ENCODE data around the gene GRB7. TPM values are rescaled to one million over a fixed set of nuclear protein-coding genes. Genes with fewer than 3 reads are reported as not detected.

Gene GRB7
- total RNA-seq, 1 experiment from 2014 or later = 98.6 TPM

DNA sequence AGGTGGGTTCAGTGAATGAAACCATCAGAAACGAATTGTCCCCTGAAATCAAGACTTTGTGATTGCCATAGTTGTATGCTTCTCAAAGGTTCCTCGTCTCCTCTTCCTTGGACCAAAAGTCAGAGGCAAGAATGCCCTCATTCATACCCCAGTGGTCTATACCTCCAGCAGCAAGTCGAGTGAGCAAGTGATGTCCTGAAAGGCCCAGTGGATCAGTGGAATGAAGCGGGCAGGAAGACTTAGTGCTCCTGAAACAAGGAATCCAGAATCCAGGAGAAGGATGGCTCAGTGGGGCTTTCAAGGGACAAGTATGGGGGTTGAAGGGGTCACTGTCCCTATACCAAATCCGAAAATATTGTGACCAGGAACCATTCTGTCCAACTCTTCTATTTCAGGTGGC lies 43.1 kb upstream of the GRB7 start:
- Mint-ChIP-seq H3K4me1 (ENCODE audit: low read depth, unreplicated experiment) (peaks cover 32% of the 10 kb centered on the region), H3K36me3 (ENCODE audit: insufficient read depth, unreplicated experiment) (peaks cover 11% of the 10 kb centered on the region), H3K27me3 (ENCODE audit: insufficient read depth, unreplicated experiment) (no peaks in the 10 kb centered on the region), H3K4me3 (ENCODE audit: unreplicated experiment) (peak overlapping the region; percentile 37), H3K9me3 (ENCODE audit: unreplicated experiment) (no peaks in the 10 kb centered on the region), H3K27ac (ENCODE audit: unreplicated experiment) (peak overlapping the region; percentile 75)
- CTCF ChIA-PET = interaction anchor here (0.6 to 2.2 kb wide), 7 partner anchors 23 to 258 kb away, joined by 3 to 15 read pairs (median 5); partner anchors contain the start of gene MIEN1
- H3K9me3 ChIP-seq = no peaks in the 10 kb centered on the region
- peaks cover 38% of the 10 kb centered on the region for H3K4me1 ChIP-seq
- DNase-seq = no peak
- intact Hi-C loops (cut with micrococcal nuclease; ENCODE audit: unreplicated experiment) = no loop called here
- BruUV-seq (replicated peaks) = no TSS peak
- H3K27me3 ChIP-seq (replicated peaks; ENCODE audit: control insufficient read depth, insufficient read depth, low read length) = no peaks in the 10 kb centered on the region
- TF ChIP-seq, protein P1, sequence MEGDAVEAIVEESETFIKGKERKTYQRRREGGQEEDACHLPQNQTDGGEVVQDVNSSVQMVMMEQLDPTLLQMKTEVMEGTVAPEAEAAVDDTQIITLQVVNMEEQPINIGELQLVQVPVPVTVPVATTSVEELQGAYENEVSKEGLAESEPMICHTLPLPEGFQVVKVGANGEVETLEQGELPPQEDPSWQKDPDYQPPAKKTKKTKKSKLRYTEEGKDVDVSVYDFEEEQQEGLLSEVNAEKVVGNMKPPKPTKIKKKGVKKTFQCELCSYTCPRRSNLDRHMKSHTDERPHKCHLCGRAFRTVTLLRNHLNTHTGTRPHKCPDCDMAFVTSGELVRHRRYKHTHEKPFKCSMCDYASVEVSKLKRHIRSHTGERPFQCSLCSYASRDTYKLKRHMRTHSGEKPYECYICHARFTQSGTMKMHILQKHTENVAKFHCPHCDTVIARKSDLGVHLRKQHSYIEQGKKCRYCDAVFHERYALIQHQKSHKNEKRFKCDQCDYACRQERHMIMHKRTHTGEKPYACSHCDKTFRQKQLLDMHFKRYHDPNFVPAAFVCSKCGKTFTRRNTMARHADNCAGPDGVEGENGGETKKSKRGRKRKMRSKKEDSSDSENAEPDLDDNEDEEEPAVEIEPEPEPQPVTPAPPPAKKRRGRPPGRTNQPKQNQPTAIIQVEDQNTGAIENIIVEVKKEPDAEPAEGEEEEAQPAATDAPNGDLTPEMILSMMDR (IDR thresholded peaks at IDR 0.05; ENCODE audit: insufficient read depth in 1 of 2, low read depth in 1 of 2, low read length in 1 of 2, severe bottlenecking in 1 of 2, unreplicated experiment in 1 of 2) = no peak
- H3K36me3 ChIP-seq (ENCODE audit: control insufficient read depth, insufficient read depth, low read length) = no peaks in the 10 kb centered on the region
- POLR2A ChIA-PET = interaction anchor here (1.1 to 2.0 kb wide), 2 partner anchors 36 to 45 kb away, joined by 9 to 11 read pairs; partner anchors contain the start of gene MIEN1
- no peak overlapping the region for H3K4me3 ChIP-seq (ENCODE audit: low read depth, low read length)

DNA sequence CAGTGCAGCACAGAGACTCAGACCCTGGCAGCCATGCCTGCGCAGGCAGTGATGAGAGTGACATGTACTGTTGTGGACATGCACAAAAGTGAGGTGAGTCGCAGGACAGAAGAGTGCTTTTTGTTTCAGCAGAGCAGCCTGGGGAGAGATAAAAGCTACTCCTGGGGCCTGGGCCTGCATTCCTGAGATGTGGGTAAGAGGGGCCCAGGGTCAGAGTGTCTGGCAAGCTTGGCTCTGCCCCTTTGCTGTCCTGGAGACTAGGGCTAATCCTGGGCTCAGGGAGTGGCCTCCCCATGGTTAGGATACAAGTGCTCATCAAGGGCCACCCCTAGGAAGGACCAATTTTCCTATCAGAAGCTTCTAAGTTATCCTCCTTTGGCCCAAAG lies 42.7 kb upstream of the GRB7 start:
- intact Hi-C loops (cut with micrococcal nuclease; ENCODE audit: unreplicated experiment) = loop anchor here (1.0 kb wide), 2 partner anchors 8 to 20 kb away; no protein-coding TSS in a partner anchor
- POLR2A ChIA-PET = interaction anchor here (0.6 to 2.0 kb wide), 3 partner anchors 35 to 221 kb away, joined by 4 to 11 read pairs (median 9); partner anchors contain the start of gene MIEN1
- peak overlapping the region; percentile 37 for H3K4me3 Mint-ChIP-seq (ENCODE audit: unreplicated experiment)
- Histone ChIP-seq H3K9me3 (no peaks in the 10 kb centered on the region), H3K36me3 (ENCODE audit: control insufficient read depth, insufficient read depth, low read length) (no peaks in the 10 kb centered on the region), H3K4me3 (ENCODE audit: low read depth, low read length) (no peak overlapping the region), H3K4me1 (peaks cover 40% of the 10 kb centered on the region), H3K27me3 (replicated peaks; ENCODE audit: control insufficient read depth, insufficient read depth, low read length) (no peaks in the 10 kb centered on the region)
- TF ChIP-seq, protein P1 (IDR thresholded peaks at IDR 0.05; ENCODE audit: insufficient read depth in 1 of 2, low read depth in 1 of 2, low read length in 1 of 2, severe bottlenecking in 1 of 2, unreplicated experiment in 1 of 2) = no peak
- peaks cover 35% of the 10 kb centered on the region for H3K4me1 Mint-ChIP-seq (ENCODE audit: low read depth, unreplicated experiment)
- DNase-seq = peak; percentile 61 to 79
- no TSS peak for BruUV-seq (replicated peaks)
- no peaks in the 10 kb centered on the region for H3K27me3 Mint-ChIP-seq (ENCODE audit: insufficient read depth, unreplicated experiment)
- peaks cover 11% of the 10 kb centered on the region for H3K36me3 Mint-ChIP-seq (ENCODE audit: insufficient read depth, unreplicated experiment)
- H3K27ac Mint-ChIP-seq (ENCODE audit: unreplicated experiment) = peak overlapping the region; percentile 75
- no peaks in the 10 kb centered on the region for H3K9me3 Mint-ChIP-seq (ENCODE audit: unreplicated experiment)
- CTCF ChIA-PET = interaction anchor here (0.6 to 2.2 kb wide), 8 partner anchors 10 to 258 kb away, joined by 3 to 15 read pairs (median 4); partner anchors contain the start of gene MIEN1

DNA sequence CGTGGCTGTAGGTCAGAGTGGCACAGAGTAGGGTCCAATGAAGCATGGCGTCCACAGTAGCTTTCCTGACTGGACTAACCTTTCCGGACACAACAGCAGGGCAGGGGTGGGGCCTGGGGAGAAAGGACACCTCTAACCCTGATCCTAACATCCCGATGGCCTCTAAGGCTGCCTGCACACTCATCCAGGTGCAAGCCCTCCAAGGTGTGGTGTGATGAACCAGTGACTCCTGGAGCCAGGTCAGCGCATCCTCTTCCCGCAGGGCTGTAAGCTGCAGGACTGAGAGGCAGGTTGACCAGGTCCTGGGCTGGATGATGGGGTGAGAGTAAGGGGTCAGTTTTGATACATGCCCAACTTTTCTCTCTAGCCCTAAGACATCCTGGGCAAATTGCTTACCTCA lies 41.0 kb upstream of the GRB7 start:
- H3K4me1 ChIP-seq = peaks cover 48% of the 10 kb centered on the region
- H3K36me3 ChIP-seq (ENCODE audit: control insufficient read depth, insufficient read depth, low read length) = no peaks in the 10 kb centered on the region
- Mint-ChIP-seq H3K4me1 (ENCODE audit: low read depth, unreplicated experiment) (peaks cover 43% of the 10 kb centered on the region), H3K27ac (ENCODE audit: unreplicated experiment) (no peak overlapping the region), H3K9me3 (ENCODE audit: unreplicated experiment) (no peaks in the 10 kb centered on the region), H3K36me3 (ENCODE audit: insufficient read depth, unreplicated experiment) (peaks cover 11% of the 10 kb centered on the region), H3K27me3 (ENCODE audit: insufficient read depth, unreplicated experiment) (no peaks in the 10 kb centered on the region), H3K4me3 (ENCODE audit: unreplicated experiment) (no peak overlapping the region)
- no peaks in the 10 kb centered on the region for H3K27me3 ChIP-seq (replicated peaks; ENCODE audit: control insufficient read depth, insufficient read depth, low read length)
- DNase-seq = no peak
- no peaks in the 10 kb centered on the region for H3K9me3 ChIP-seq
- TF ChIP-seq, protein P1 (IDR thresholded peaks at IDR 0.05; ENCODE audit: insufficient read depth in 1 of 2, low read depth in 1 of 2, low read length in 1 of 2, severe bottlenecking in 1 of 2, unreplicated experiment in 1 of 2) = no peak
- no peak overlapping the region for H3K4me3 ChIP-seq (ENCODE audit: low read depth, low read length)
- intact Hi-C loops (cut with micrococcal nuclease; ENCODE audit: unreplicated experiment) = no loop called here
- no TSS peak for BruUV-seq (replicated peaks)
- ChIA-PET CTCF (interaction anchor here (2.2 kb wide), 1 partner anchor 25 kb away, joined by 15 read pairs; no protein-coding TSS in a partner anchor), POLR2A (no interaction called here)
